ENCODE data around the gene MOB1A. TPM values are rescaled to one million over a fixed set of nuclear protein-coding genes. Genes with fewer than 3 reads are reported as not detected.
"Not testable (repeated sequence)": the region's sequence is repeated elsewhere in the genome, so short reads cannot be mapped to it uniquely, and the experiment has no call there.

The MOB1A gene
- polyA plus RNA-seq, 1 donor from 2014 or later: 39.2 TPM

DNA sequence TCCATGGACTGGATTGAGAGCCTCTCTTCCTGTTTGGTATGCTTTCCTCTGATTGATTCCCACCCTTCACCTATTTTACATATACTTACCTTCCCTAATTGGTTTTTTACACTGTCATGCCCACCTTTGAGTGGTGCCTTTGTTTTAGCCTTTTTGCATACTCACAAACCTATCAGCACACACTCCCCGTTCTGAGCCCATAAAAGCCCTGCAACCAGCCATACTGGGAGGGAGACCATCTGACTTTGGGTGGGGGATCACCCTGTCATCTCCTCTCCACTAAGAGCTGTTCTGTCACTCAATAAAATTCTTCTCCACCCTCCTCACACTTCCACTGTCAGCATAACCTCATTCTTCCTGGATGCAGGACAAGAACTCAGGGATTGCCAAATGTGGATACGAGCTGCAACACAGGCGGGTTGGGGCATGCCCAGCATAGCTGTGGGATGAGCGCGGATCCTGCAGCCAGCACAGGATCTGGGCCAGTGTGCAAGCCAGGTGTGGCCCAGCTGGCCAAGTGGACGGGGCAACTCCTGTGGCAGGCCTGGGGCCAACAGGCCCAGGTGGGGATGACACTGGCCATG lies 9.4 kb upstream of the MOB1A start:
- no peak overlapping the region for H3K27ac ChIP-seq (ENCODE audit: low read length)
- H2AFZ ChIP-seq (ENCODE audit: low read depth, low read length): no peak overlapping the region
- no peak overlapping the region for H3K4me3 ChIP-seq (ENCODE audit: low read length)
- H3K27me3 ChIP-seq (ENCODE audit: insufficient read depth, low read depth, low read length): no peaks in the 10 kb centered on the region
- H3K79me2 ChIP-seq (replicated peaks; ENCODE audit: insufficient read depth, low read length): no peaks in the 10 kb centered on the region
- H3K9me3 ChIP-seq (ENCODE audit: low read length): no peaks in the 10 kb centered on the region
- H3F3A ChIP-seq (ENCODE audit: insufficient read depth, low read length, poor library complexity, severe bottlenecking): no peaks in the 10 kb centered on the region
- H3K36me3 ChIP-seq (ENCODE audit: insufficient read depth, low read length): no peaks in the 10 kb centered on the region
- no peaks in the 10 kb centered on the region for H3K9me2 ChIP-seq (ENCODE audit: insufficient read depth, low read length)
- no peak overlapping the region for H3K4me2 ChIP-seq (ENCODE audit: low read length)
- no peaks in the 10 kb centered on the region for H4K20me1 ChIP-seq (ENCODE audit: insufficient read depth)
- TF ChIP-seq MXI1 (conservative IDR thresholded peaks at IDR 0.05; ENCODE audit: poor library complexity, severe bottlenecking): no peak
- TF ChIP-seq RAD21 (conservative IDR thresholded peaks at IDR 0.05): no peak
- no peak for TF ChIP-seq SMC3 (conservative IDR thresholded peaks at IDR 0.05; ENCODE audit: poor library complexity)
- no peak for TF ChIP-seq EP300 (conservative IDR thresholded peaks at IDR 0.05; ENCODE audit: poor library complexity, severe bottlenecking)
- TF ChIP-seq, protein P1, sequence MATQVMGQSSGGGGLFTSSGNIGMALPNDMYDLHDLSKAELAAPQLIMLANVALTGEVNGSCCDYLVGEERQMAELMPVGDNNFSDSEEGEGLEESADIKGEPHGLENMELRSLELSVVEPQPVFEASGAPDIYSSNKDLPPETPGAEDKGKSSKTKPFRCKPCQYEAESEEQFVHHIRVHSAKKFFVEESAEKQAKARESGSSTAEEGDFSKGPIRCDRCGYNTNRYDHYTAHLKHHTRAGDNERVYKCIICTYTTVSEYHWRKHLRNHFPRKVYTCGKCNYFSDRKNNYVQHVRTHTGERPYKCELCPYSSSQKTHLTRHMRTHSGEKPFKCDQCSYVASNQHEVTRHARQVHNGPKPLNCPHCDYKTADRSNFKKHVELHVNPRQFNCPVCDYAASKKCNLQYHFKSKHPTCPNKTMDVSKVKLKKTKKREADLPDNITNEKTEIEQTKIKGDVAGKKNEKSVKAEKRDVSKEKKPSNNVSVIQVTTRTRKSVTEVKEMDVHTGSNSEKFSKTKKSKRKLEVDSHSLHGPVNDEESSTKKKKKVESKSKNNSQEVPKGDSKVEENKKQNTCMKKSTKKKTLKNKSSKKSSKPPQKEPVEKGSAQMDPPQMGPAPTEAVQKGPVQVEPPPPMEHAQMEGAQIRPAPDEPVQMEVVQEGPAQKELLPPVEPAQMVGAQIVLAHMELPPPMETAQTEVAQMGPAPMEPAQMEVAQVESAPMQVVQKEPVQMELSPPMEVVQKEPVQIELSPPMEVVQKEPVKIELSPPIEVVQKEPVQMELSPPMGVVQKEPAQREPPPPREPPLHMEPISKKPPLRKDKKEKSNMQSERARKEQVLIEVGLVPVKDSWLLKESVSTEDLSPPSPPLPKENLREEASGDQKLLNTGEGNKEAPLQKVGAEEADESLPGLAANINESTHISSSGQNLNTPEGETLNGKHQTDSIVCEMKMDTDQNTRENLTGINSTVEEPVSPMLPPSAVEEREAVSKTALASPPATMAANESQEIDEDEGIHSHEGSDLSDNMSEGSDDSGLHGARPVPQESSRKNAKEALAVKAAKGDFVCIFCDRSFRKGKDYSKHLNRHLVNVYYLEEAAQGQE (IDR thresholded peaks at IDR 0.05; ENCODE audit: borderline replicate concordance): no peak
- no peak for TF ChIP-seq POLR2AphosphoS5 (IDR thresholded peaks at IDR 0.05)
- TF ChIP-seq, protein P2, sequence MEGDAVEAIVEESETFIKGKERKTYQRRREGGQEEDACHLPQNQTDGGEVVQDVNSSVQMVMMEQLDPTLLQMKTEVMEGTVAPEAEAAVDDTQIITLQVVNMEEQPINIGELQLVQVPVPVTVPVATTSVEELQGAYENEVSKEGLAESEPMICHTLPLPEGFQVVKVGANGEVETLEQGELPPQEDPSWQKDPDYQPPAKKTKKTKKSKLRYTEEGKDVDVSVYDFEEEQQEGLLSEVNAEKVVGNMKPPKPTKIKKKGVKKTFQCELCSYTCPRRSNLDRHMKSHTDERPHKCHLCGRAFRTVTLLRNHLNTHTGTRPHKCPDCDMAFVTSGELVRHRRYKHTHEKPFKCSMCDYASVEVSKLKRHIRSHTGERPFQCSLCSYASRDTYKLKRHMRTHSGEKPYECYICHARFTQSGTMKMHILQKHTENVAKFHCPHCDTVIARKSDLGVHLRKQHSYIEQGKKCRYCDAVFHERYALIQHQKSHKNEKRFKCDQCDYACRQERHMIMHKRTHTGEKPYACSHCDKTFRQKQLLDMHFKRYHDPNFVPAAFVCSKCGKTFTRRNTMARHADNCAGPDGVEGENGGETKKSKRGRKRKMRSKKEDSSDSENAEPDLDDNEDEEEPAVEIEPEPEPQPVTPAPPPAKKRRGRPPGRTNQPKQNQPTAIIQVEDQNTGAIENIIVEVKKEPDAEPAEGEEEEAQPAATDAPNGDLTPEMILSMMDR (IDR thresholded peaks at IDR 0.05; ENCODE audit: poor library complexity, severe bottlenecking): no peak
- TF ChIP-seq EZH2 (IDR thresholded peaks at IDR 0.05; ENCODE audit: borderline replicate concordance, insufficient read depth, low read length, poor library complexity, severe bottlenecking): no peak
- TF ChIP-seq TAF1 (IDR thresholded peaks at IDR 0.05; ENCODE audit: low read depth): no peak
- H3K9ac ChIP-seq (ENCODE audit: low read length): no peak overlapping the region

DNA sequence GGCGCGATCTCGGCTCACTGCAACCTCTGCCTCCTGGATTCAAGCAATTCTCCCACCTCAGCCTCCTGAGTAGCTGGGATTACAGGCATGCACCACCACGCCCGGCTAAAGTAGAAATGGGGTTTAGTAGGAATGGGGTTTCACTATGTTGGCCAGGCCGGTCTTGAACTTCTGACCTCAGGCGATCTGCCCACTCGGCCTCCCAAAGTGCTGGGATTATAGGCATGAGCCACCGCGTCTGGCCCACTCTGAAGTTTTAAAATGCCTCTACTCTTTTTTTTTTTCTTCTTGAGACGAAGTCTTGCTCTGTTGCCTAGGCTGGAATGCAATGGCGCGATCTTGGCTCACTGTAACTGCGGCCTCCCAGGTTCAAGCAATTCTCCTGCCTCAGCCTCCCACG lies 8.0 kb upstream of the MOB1A start:
- H3K4me2 ChIP-seq (ENCODE audit: low read length); H2AFZ ChIP-seq (ENCODE audit: low read depth, low read length); H3K27me3 ChIP-seq (ENCODE audit: insufficient read depth, low read depth, low read length); H3K9me2 ChIP-seq (ENCODE audit: insufficient read depth, low read length); H3K36me3 ChIP-seq (ENCODE audit: insufficient read depth, low read length); H4K20me1 ChIP-seq (ENCODE audit: insufficient read depth); H3K79me2 ChIP-seq (replicated peaks; ENCODE audit: insufficient read depth, low read length); H3K27ac ChIP-seq (ENCODE audit: low read length); H3K9me3 ChIP-seq (ENCODE audit: low read length); H3K9ac ChIP-seq (ENCODE audit: low read length); H3K4me3 ChIP-seq (ENCODE audit: low read length); H3F3A ChIP-seq (ENCODE audit: insufficient read depth, low read length, poor library complexity, severe bottlenecking): not testable (repeated sequence)

GRCh38 chr2:74186038-74186437 lies 7.4 kb upstream of the MOB1A start:
- H4K20me1 ChIP-seq (ENCODE audit: insufficient read depth): no peaks in the 10 kb centered on the region
- no peaks in the 10 kb centered on the region for H3F3A ChIP-seq (ENCODE audit: insufficient read depth, low read length, poor library complexity, severe bottlenecking)
- no peaks in the 10 kb centered on the region for H3K27me3 ChIP-seq (ENCODE audit: insufficient read depth, low read depth, low read length)
- no peak overlapping the region for H3K4me3 ChIP-seq (ENCODE audit: low read length)
- no peak overlapping the region for H3K27ac ChIP-seq (ENCODE audit: low read length)
- H3K9ac ChIP-seq (ENCODE audit: low read length): no peak overlapping the region
- no peaks in the 10 kb centered on the region for H3K9me3 ChIP-seq (ENCODE audit: low read length)
- H3K9me2 ChIP-seq (ENCODE audit: insufficient read depth, low read length): no peaks in the 10 kb centered on the region
- no peak overlapping the region for H3K4me2 ChIP-seq (ENCODE audit: low read length)
- no peaks in the 10 kb centered on the region for H3K79me2 ChIP-seq (replicated peaks; ENCODE audit: insufficient read depth, low read length)
- no peaks in the 10 kb centered on the region for H3K36me3 ChIP-seq (ENCODE audit: insufficient read depth, low read length)
- TF ChIP-seq, protein P1 (IDR thresholded peaks at IDR 0.05; ENCODE audit: borderline replicate concordance): no peak
- no peak for TF ChIP-seq MXI1 (conservative IDR thresholded peaks at IDR 0.05; ENCODE audit: poor library complexity, severe bottlenecking)
- TF ChIP-seq EZH2 (IDR thresholded peaks at IDR 0.05; ENCODE audit: borderline replicate concordance, insufficient read depth, low read length, poor library complexity, severe bottlenecking): no peak
- no peak for TF ChIP-seq TAF1 (IDR thresholded peaks at IDR 0.05; ENCODE audit: low read depth)
- TF ChIP-seq, protein P2 (IDR thresholded peaks at IDR 0.05; ENCODE audit: poor library complexity, severe bottlenecking): no peak
- no peak for TF ChIP-seq RAD21 (conservative IDR thresholded peaks at IDR 0.05)
- TF ChIP-seq SMC3 (conservative IDR thresholded peaks at IDR 0.05; ENCODE audit: poor library complexity): no peak
- no peak for TF ChIP-seq EP300 (conservative IDR thresholded peaks at IDR 0.05; ENCODE audit: poor library complexity, severe bottlenecking)
- no peak for TF ChIP-seq POLR2AphosphoS5 (IDR thresholded peaks at IDR 0.05)
- no peak overlapping the region for H2AFZ ChIP-seq (ENCODE audit: low read depth, low read length)

Measured in neural cell (in vitro differentiated cells).